ENCODE measurements around the gene KREMEN1. TPM values are rescaled to one million over a fixed set of nuclear protein-coding genes. Genes with fewer than 3 reads are reported as not detected.

The KREMEN1 gene
- total RNA-seq, 3 donors from 2014 or later, result 18.3 to 35.1 (median 28.6) TPM

- Histone ChIP-seq H3K4me3 (no peak overlapping the region), H3K9me3 (no peaks in the 10 kb centered on the region), H3K4me1 (ENCODE audit: low read depth) (peaks cover 25% of the 10 kb centered on the region), H3K36me3 (ENCODE audit: low read depth) (no peaks in the 10 kb centered on the region)
- intact Hi-C loops (cut with DNase I, micrococcal nuclease), result no loop called here
- peak in 1 of 3 donors; percentile 67 for DNase-seq
- no peak for TF ChIP-seq CTCF (IDR thresholded peaks at IDR 0.05)
- ATAC-seq, result peak; percentile 35
These were observed 42.7 kb upstream of the KREMEN1 start for GRCh38 chr22:29030016-29030617.

- Histone ChIP-seq H3K36me3 (ENCODE audit: low read depth) (no peaks in the 10 kb centered on the region), H3K4me1 (ENCODE audit: low read depth) (peaks cover 25% of the 10 kb centered on the region), H3K4me3 (no peak overlapping the region), H3K9me3 (no peaks in the 10 kb centered on the region)
- ATAC-seq (peak; percentile 88), DNase-seq (peak; percentile 82 to 89 (median 85))
- intact Hi-C loops (cut with DNase I, micrococcal nuclease), result no loop called here
- TF ChIP-seq CTCF (IDR thresholded peaks at IDR 0.05), result no peak
These were observed 42.1 kb upstream of the KREMEN1 start for GRCh38 chr22:29030618-29031226.

- no peaks in the 10 kb centered on the region for H3K36me3 ChIP-seq (ENCODE audit: low read depth)
- intact Hi-C loops (cut with DNase I, micrococcal nuclease), result no loop called here
- ATAC-seq, result peak; percentile 59
- TF ChIP-seq CTCF (IDR thresholded peaks at IDR 0.05), result no peak
- H3K9me3 ChIP-seq, result no peaks in the 10 kb centered on the region
- no peak overlapping the region for H3K4me3 ChIP-seq
- peaks cover 25% of the 10 kb centered on the region for H3K4me1 ChIP-seq (ENCODE audit: low read depth)
- peak in 2 of 3 donors; percentile 51 to 66 for DNase-seq
These were observed 41.4 kb upstream of the KREMEN1 start for GRCh38 chr22:29031227-29032011.

- ATAC-seq, result no peak
- Histone ChIP-seq H3K36me3 (ENCODE audit: low read depth) (no peaks in the 10 kb centered on the region), H3K4me3 (no peak overlapping the region), H3K9me3 (no peaks in the 10 kb centered on the region), H3K4me1 (ENCODE audit: low read depth) (peaks cover 30% of the 10 kb centered on the region)
- no peak for DNase-seq
- intact Hi-C loops (cut with DNase I, micrococcal nuclease), result no loop called here
- no peak for TF ChIP-seq CTCF (IDR thresholded peaks at IDR 0.05)
These were observed 40.8 kb upstream of the KREMEN1 start for GRCh38 chr22:29032014-29032475.

- Histone ChIP-seq H3K4me1 (ENCODE audit: low read depth) (peaks cover 34% of the 10 kb centered on the region), H3K9me3 (no peaks in the 10 kb centered on the region), H3K4me3 (no peak overlapping the region), H3K36me3 (ENCODE audit: low read depth) (no peaks in the 10 kb centered on the region)
- DNase-seq, result no peak
- peak; percentile 16 for ATAC-seq
- intact Hi-C loops (cut with DNase I, micrococcal nuclease), result no loop called here
- TF ChIP-seq CTCF (IDR thresholded peaks at IDR 0.05), result no peak
These were observed 40.3 kb upstream of the KREMEN1 start for GRCh38 chr22:29032584-29032983.
